NCI-H345 (cell line): ENCODE data around the gene SCRN1.
"Not testable (repeated sequence)": the region's sequence is repeated elsewhere in the genome, so short reads cannot be mapped to it uniquely, and the experiment has no call there.

Source experiments
- DNase-seq: peaks from one replicate; lab custom pipeline; 2025; lab: John Stamatoyannopoulos, UW

The SCRN1 gene

DNA sequence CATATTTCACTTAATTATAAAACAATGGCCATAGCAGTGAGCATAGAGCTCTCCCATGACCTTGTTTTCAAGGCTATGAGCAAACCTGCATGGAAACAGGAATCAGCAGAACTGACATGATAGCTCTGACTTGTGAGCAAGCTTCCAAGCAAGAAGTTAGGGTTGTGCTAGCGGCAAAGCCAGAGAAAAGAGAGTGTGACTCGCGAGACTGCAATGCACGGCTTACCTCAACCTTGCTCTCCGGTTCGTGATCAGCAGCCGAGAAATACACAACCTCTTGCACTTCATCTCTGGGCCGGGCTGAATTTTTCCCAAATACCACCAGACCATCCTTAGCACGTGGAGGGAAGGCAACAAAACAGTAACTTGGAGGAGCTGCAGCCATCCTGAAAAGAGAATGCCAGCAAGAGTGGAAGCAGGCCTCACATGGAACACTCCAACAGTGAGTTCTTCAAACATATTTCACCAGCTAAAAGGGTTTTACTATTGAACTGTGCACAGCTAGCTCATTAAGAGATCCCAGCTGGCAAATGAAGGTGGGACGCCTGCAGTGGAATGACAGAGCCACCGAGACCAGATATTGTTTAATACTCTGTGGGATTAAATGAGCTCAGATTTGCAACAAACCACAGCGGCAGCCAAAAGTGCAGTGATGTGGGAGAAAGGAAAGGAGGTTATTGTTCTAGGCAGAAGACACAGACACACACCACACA, 20.8 kb downstream of the SCRN1 start:
- no peak for DNase-seq

DNA sequence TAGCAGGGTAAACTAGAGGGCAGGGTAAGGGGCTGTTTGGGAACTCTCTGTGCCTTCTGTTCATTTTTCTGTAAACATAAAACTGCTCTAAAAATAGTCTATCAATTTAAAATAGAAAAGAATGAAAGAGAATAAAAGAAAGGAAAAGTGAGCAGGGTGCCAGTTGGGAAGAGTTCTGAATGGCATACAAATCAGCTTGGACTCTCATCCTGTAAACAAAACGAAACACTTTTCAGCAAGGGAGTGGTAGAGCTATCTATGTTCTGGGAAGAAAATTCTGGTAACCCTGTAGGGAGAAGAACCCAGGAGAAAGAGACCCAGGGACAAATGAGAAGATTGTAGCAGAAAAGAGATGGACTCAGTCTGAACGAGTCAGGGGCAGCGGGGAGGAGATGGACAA, 24.6 kb downstream of the SCRN1 start:
- DNase-seq, result no peak

DNA sequence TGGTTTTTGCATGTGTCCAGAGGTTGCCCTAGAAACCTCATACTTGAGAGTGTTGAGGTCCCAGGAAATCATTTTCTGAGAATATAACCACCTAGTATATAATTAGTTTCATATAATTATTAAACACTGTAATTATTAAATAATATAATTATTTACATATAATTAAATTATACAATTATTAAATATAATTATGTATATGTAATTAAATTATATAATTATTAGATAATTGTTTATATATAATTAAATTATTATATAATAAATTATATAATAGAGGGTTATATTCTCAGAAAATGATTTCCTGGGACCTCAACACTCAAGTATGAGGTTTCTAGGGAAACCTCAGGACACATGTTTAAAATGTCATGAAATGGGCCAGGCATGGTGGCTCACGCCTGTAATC, 27.6 kb downstream of the SCRN1 start:
- no peak for DNase-seq

DNA sequence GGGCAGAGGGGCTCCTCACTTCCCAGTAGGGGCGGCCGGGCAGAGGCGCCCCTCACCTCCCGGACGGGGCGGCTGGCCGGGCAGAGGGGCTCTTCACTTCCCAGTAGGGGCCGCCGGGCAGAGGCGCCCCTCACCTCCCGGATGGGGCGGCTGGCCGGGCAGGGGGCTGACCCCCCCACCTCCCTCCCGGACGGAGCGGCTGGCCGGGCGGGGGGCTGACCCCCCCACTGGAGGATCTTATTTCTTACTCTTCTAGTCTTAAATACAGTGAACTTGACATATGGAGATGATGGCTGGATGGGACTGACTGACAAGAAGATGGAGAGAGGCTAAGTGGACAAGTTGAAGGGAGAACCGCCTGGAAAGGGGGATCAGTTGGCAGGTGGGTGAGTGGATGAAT, 28.0 kb downstream of the SCRN1 start:
- not testable (repeated sequence) for DNase-seq

- no peak for DNase-seq
Measured at GRCh38 chr7:29958667-29959358, 30.8 kb downstream of the SCRN1 start.

- peak; percentile 12 for DNase-seq
Measured at GRCh38 chr7:29957521-29958310, 31.9 kb downstream of the SCRN1 start.

DNA sequence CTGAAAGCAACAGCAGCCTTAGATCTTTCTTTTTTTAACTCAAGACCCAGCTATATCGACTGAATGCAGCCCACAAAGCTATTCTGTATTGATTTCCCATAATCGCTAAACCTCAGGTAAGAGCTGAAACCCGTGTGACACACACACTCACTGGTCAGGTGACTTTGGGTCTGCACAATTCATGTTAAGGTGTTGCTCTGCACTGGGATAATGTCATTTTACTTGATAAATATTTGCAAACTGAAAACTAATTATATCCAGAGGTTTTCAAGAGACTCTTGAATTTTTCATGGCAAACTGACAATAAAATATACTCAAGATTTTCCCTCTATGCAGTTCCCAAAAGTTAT, 33.1 kb downstream of the SCRN1 start:
- DNase-seq, result no peak

DNA sequence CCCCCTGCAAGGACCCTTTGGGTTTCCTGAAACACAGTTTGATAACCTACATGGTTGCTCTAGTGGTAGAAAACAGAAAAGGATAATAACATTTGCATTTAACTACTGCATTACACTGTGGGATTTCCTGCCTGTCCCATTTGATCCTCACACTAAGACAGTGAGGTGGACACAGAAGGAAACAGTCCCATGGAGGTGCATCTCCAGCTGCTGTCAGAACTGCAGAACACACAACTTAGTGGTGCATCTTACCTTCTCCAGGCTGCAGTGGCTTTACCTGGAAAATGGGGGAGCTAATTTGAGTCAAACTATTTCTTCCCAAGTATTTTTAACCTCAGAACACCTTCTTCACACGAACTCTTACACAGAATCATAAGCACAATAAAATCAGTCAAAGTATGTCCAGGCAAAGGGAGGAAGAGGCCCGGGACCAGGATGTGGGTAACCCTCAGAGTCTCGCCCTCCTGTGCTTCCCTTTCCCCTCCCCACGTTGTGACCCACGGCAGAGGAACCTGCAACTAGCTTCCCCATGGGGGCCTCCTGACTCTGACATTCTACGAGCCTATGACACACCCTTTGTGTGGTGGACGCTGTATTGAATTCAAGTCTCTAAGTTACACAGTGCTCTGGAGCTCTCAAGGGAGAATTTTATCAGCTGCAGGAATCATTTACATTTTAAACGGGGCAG, 33.7 kb downstream of the SCRN1 start:
- DNase-seq, result no peak

GRCh38 chr7:29955075-29955792, 34.4 kb downstream of the SCRN1 start:
- DNase-seq, result no peak

DNA sequence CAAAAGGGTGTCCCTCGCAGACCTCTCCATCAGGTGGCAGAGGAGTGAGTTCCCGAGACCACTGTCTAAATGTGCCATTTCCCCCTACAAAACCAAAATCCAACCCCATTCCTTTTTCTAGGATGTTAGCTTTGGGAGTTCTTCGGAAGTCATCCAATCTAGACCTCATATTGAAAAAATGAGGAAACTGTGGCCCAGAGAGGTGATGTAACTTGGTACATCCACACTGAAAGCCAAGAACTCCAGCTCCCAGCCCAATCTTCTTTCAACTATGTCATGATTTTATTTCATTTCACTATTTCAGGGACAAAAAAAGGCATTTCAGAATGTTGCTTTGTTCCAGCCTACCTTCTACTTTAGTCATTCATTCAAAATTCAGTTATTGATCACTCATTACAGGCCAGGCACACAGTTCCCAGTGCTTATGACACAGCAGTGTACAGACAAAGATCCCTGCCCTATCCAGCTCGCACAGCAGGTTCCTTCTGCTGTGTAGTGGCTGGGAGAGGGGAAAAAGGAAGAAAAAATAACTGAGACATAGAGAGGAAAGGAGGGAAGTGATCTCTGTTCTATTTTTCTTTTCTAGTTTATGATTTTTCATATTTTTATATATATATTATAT, 35.8 kb downstream of the SCRN1 start:
- DNase-seq, result no peak

DNA sequence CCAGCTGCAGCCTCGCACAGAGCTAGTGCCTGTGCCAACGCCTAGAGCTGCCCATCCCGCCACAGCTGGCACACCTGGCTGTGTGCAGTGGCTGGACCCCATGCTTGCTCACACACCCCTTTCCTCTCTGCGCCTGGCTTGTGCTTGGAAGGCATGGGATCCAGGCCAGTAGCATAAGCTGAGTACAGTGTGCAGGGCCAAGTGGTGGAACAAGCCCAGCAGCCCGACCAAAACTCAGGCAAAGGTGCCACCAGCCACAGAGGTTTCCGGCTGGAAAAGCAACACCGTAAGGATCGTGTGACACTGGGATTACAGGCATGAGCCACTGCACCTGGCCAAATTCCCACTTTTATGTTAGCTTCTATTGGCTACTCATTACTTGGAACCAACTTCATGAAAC, 38.4 kb downstream of the SCRN1 start:
- no peak for DNase-seq

- DNase-seq, result no peak
Measured at GRCh38 chr7:29950480-29950879, 39.1 kb downstream of the SCRN1 start.

DNA sequence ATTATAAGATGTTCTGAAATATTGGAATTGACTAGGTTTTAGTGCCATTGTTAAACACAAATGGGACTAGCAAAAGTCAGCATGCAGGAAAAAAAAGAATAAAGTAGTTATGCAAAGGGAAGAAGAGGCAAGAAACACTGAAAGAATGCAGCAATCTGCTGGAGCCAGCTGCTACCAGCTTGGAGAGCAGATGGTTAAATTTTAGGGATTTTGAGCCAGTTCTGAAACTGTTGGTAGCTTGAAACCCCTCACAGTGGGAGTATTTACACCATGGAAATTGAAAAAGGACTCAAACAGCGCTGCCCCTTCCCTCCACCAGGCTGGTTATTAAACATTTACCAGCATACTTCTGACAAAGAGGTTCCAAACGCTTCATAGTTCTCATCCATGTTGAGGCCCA, 41.0 kb downstream of the SCRN1 start:
- DNase-seq, result no peak

GRCh38 chr7:29946428-29947186, 43.0 kb downstream of the SCRN1 start:
- DNase-seq, result no peak

DNA sequence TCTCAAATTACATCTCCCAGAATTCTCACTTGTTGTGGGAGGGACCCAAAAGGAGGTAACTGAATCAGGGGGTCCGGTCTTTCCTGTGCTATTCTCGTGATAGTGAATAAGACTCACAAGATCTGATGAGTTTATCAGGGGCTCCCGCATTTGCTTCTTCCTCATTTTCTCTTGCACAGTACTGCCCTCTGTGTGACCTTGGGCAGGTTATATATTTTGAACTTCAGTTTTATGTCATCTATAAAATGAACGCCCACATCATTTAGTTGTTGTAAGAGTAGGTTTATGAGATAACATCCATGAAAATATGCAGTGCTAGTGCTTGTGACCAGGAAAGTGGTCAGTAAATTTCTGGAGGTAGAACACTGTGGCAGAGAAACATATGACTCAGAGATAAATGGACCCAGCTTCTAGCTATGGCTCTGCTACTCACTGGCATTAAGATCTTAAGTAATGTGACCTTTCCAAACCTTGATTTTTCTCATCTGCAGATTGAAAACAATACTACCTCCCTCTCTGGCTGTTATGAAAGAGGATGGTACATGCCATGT, 44.3 kb downstream of the SCRN1 start:
- DNase-seq, result no peak

DNA sequence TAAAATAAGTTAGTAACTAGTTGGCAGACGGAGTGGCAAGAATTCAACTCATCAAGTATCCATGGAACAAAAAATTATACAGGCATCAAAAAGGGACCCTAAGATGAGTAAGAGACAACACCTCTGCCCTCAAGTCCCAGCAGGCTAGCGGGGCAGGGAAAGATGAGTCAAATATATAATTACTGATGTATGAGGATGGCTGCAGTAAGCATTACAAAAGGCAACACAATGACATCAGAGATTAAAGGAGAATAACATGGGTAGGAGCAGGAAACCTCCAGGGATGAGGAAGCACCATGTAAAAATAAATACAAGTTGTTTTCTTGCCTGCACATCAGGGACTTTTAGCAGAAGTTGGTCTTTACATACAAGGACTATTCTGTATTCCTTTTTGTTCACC, 49.4 kb downstream of the SCRN1 start:
- DNase-seq, result no peak

DNA sequence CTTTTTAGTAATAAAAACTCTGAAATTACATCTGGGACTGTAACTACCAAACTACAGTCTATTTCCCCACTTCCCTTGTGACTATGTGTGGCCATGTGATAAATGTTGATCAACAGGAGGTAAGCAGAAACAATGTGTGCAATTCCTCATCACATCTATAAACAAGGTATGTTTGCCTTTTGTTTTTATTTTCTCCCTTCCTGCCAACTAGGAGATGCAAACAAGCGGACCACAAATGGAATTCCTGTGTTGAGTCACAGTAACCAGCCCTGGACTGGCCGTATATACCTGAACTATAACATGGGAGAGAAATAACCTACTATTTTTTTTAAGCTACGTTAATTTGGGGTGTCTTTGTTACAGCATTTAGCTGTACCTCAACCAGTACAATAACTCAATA, 52.5 kb downstream of the SCRN1 start:
- DNase-seq, result no peak

DNA sequence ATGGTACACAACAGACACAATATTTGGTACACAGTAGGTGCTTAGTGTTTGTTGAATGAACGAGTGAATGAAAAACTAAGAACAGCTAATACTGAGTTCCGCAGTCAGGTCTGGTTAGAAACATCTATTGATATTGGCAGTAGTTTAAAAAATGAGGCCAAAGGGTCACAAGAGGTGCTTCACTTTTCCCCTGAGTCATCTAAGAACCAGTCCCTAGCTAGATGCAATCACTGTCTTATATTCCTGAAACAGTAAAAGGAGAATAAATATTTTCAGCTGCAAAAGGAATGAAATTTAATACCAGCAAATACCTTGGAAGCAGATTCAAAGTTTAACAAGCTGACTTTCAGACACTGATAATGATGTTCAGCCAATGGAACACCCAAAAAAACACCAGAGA, 54.5 kb downstream of the SCRN1 start:
- no peak for DNase-seq

DNA sequence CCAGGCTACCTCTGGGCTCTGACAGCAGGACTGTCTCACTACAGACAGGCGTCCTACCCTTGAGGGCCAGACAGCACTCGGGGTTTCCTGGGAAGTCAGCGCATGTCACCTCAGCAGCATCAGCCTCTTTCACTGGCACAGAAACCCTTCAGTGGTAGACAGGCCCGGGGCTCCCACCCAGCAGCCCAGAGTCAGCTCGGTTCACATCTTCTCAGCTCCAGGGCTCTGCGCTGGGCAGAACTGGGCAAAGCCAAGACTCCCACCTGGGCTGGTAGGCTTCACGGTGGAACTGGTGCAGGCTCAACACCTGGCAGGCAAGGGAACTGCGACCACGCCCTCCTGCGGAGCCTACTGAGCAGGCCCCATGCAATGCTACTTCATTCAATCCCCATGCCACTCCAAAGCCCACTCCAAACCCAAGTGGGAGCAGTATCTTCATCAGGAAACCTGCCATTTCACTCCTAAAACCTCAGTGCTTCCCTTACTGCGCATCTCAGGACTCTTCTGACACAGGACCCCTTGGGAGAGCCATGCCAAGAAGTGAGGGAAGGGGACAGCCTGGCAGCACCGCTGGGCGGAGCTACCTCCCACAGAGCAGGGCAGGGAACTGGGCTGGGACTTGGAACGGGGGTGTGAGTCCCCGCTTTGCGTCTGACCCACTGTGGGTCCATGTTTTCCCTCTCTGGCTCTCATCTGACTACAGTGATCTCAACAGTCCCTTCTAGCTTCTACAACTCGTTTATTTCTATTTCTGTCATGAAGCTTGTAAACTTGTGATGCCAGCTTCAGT, 60.4 kb downstream of the SCRN1 start:
- DNase-seq, result peak; percentile 15

DNA sequence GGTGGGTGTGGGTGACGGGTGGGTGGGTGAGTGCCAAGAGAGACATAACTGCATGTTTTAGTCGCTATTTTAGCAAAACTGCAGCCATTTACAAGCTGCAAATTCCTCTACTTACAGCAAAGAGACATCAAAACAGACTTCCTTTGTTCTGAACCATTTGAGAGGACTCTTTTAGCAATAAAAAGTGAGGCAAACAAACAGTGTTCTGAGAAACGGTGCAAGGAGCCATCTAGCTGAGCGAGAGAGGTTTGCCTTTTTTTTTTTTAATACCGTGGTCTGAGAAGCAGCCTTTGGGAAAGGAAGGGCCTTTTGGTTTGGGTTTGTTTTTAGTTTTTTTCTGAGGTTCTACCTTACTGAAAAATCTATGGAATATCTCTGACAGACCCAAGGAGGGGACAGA, 62.9 kb downstream of the SCRN1 start:
- DNase-seq, result no peak
